Measurements from ENCODE around the gene FOXC2. TPM values are rescaled to one million over a fixed set of nuclear protein-coding genes. Genes with fewer than 3 reads are reported as not detected.

The FOXC2 gene
- total RNA-seq, 6 experiments from 2014 or later: 0.20 TPM; not detected in 5

DNA sequence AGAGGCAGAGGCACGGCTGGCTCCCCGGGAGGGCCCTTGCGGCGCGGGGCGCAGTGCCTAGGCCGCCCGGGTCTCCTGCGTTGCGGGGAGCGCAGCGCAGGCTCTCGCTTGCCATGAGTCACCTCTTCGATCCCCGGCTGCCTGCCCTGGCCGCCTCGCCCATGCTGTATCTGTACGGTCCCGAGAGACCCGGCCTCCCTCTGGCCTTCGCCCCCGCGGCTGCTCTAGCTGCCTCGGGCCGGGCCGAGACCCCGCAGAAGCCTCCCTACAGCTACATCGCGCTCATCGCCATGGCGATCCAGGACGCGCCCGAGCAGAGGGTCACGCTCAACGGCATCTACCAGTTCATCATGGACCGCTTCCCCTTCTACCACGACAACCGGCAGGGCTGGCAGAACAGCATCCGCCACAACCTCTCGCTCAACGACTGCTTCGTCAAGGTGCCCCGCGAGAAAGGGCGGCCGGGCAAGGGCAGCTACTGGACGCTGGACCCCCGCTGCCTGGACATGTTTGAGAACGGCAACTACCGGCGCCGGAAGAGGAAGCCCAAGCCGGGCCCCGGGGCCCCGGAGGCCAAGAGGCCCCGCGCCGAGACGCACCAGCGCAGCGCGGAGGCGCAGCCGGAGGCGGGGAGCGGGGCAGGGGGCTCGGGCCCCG is 12.1 kb downstream of the FOXC2 start:
- WGBS (ENCODE audit: insufficient coverage, low coverage, low lambda C conversion rate, missing lambda C conversion rate): 10% methylated on average over 2 of the region's 69 CpGs

DNA sequence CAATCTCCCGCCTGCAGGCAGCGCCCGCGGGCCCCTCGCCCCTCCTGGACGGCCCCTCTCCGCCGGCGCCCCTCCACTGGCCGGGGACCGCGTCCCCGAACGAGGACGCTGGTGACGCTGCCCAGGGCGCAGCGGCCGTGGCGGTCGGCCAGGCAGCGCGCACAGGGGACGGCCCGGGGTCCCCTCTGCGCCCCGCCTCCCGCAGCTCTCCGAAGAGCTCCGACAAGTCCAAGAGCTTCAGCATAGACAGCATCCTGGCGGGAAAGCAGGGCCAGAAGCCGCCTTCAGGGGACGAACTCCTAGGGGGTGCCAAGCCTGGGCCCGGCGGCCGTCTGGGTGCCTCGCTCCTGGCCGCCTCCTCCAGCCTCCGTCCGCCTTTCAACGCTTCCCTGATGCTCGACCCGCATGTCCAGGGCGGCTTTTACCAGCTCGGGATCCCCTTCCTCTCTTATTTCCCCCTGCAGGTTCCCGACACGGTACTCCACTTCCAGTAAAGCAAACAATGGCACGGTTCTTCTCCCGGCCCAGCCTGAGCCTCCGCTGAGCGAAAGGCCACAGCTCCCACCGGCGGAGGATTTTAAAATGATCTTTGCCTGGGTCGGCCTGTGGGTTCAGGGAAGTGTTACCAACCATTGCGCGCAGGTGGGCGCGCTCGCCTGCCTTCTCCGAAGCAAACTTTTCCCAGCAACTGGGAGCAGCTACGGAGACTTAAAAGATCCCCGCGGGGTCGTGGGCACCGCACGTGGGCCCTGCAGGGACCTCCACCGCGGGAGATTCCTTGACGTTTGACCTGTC is 12.8 kb downstream of the FOXC2 start:
- no peak for ATAC-seq
- H3K36me3 ChIP-seq: no peaks in the 10 kb centered on the region
- peak overlapping the region in 1 of 3 donors; percentile 4 for H3K4me3 ChIP-seq
- no peak for TF ChIP-seq POLR2A (IDR thresholded peaks at IDR 0.05)
- TF ChIP-seq, protein P1, sequence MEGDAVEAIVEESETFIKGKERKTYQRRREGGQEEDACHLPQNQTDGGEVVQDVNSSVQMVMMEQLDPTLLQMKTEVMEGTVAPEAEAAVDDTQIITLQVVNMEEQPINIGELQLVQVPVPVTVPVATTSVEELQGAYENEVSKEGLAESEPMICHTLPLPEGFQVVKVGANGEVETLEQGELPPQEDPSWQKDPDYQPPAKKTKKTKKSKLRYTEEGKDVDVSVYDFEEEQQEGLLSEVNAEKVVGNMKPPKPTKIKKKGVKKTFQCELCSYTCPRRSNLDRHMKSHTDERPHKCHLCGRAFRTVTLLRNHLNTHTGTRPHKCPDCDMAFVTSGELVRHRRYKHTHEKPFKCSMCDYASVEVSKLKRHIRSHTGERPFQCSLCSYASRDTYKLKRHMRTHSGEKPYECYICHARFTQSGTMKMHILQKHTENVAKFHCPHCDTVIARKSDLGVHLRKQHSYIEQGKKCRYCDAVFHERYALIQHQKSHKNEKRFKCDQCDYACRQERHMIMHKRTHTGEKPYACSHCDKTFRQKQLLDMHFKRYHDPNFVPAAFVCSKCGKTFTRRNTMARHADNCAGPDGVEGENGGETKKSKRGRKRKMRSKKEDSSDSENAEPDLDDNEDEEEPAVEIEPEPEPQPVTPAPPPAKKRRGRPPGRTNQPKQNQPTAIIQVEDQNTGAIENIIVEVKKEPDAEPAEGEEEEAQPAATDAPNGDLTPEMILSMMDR (IDR thresholded peaks at IDR 0.05): no peak
- peak overlapping the region in 1 of 3 donors; percentile 2 for H3K27ac ChIP-seq
- H3K4me1 ChIP-seq: no peaks in the 10 kb centered on the region
- no peak for DNase-seq
- WGBS (ENCODE audit: insufficient coverage, low coverage, low lambda C conversion rate, missing lambda C conversion rate): 18% methylated on average over 20 of the region's 69 CpGs
- no peaks in the 10 kb centered on the region for H3K9me3 ChIP-seq
- intact Hi-C loops (cut with DNase I): loop anchor here in 1 of 2 donors (10.0 kb wide), 1 partner anchor 485 kb away; no protein-coding TSS in a partner anchor
- H3K27me3 ChIP-seq: peaks cover 0 to 15% of the 10 kb centered on the region in 2 donors

More for the DNA sequence above, 12.1 kb downstream of the FOXC2 start:
- Histone ChIP-seq H3K36me3 (no peaks in the 10 kb centered on the region), H3K4me3 (peak overlapping the region in 1 of 3 donors; percentile 4), H3K27me3 (peaks cover 0 to 15% of the 10 kb centered on the region in 2 donors), H3K9me3 (no peaks in the 10 kb centered on the region), H3K27ac (peak overlapping the region in 2 of 3 donors; percentile 2 to 24), H3K4me1 (no peaks in the 10 kb centered on the region)
- TF ChIP-seq, protein P1 (IDR thresholded peaks at IDR 0.05): no peak
- no peak for TF ChIP-seq POLR2A (IDR thresholded peaks at IDR 0.05)
- DNase-seq: peak in 1 of 3 donors; percentile 55
- peak in 1 of 4 donors; percentile 24 for ATAC-seq
- intact Hi-C loops (cut with DNase I): loop anchor here in 1 of 2 donors (10.0 kb wide), 1 partner anchor 486 kb away; no protein-coding TSS in a partner anchor

DNA sequence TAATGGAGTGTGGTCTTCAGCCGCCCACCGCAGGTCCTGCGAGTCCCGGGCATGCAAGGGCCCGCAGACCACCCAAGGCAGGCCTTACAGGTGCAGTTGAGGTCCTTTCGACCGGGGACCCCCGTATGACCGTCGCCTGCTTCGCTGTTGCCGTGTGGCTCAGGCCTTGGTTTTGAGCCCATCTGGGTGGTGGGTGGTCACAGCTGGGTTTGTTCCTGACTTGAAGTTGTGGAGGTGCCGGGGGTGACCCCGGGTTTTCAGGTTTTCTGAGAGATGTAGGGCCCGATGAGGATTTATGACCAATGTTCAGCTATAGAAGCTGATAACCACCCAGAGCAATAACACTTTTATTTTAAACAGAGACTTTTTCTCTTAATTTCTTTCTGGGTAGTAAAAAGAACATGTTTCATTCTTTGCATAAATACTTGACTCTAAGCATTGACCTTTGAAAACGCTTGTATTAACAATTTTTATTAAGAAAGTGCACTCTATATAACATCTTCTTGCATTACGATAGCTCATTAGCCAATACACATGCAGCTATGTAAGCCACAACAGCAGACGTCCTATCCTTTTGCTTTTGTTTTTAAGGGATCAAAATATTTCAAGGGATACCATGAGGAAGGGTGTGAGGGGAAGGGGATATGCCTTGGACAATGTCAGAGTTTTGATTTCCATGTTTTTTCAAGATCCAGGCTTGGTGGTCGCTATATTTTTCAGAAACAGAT is 13.6 kb downstream of the FOXC2 start:
- WGBS (ENCODE audit: insufficient coverage, low coverage, low lambda C conversion rate, missing lambda C conversion rate): 29% methylated on average over 8 of the region's 19 CpGs
- ATAC-seq (no peak), DNase-seq (no peak)
- H3K9me3 ChIP-seq: no peaks in the 10 kb centered on the region
- no peak overlapping the region for H3K4me3 ChIP-seq
- no peaks in the 10 kb centered on the region for H3K36me3 ChIP-seq
- H3K27ac ChIP-seq: no peak overlapping the region
- H3K27me3 ChIP-seq: peaks cover 0 to 15% of the 10 kb centered on the region in 2 donors
- no peaks in the 10 kb centered on the region for H3K4me1 ChIP-seq
- no peak for TF ChIP-seq POLR2A (IDR thresholded peaks at IDR 0.05)
- TF ChIP-seq, protein P1 (IDR thresholded peaks at IDR 0.05): no peak
- intact Hi-C loops (cut with DNase I): no loop called here

DNA sequence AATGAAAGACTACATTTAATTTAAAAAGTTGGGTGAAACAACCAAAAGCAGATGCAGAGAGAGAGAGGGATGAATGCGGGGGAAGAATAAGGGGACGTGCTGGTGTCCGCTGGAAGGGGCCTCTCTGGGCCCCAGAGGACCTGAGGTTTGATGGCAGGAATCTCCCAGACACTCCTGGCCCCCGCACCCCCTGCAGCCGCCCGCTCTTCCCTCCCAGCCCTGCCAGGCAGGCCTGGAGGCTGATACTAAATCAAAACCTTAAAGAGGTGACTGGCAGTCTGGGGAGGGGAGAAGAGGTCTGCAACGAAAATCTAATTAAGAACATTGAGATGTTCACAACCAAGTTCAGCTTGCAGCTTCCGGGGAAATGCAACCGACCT is 14.2 kb downstream of the FOXC2 start:
- DNase-seq (no peak), ATAC-seq (no peak)
- Histone ChIP-seq H3K9me3 (no peaks in the 10 kb centered on the region), H3K4me1 (no peaks in the 10 kb centered on the region), H3K27me3 (peaks cover 0 to 9% of the 10 kb centered on the region in 2 donors), H3K36me3 (no peaks in the 10 kb centered on the region), H3K27ac (no peak overlapping the region), H3K4me3 (no peak overlapping the region)
- no peak for TF ChIP-seq POLR2A (IDR thresholded peaks at IDR 0.05)
- TF ChIP-seq, protein P1 (IDR thresholded peaks at IDR 0.05): no peak
- WGBS (ENCODE audit: insufficient coverage, low coverage, low lambda C conversion rate, missing lambda C conversion rate): 33% methylated on average over 4 of the region's 9 CpGs
- intact Hi-C loops (cut with DNase I): no loop called here
